A673 (cell line): Measurements from ENCODE around the gene OR2T10. TPM values are rescaled to one million over a fixed set of nuclear protein-coding genes. Genes with fewer than 3 reads are reported as not detected.

Experiments
- BruUV-seq: library from RNA; stranded (reverse); fragments of 400-500 nt; replicated peaks from 2 replicates; lab custom pipeline; 2021; lab: Mats Ljungman, UMichigan
- CTCF ChIA-PET: fragments of 300-600 bp; sonication (Branson Sonifier 250); formaldehyde crosslinking; loops from one replicate; lab custom pipeline; 2022; ENCODE audit warnings: antibody characterized with exemption; lab: Charles Lee
- POLR2A ChIA-PET: fragments of 300-600 bp; sonication (Branson Sonifier 250); formaldehyde crosslinking; loops from one replicate; lab custom pipeline; 2022; ENCODE audit warnings: antibody characterized with exemption; ENCODE audit not compliant: low non-redundant PET; lab: Charles Lee
- DNase-seq: peaks from one replicate; pipeline ENCODE4 v3.0.0-alpha.2; 2015; ENCODE audit warnings: low spot score
- H3K27ac ChIP-seq: fragments of 200-600 bp; sonication (generic); 2 replicates; pipeline ENCODE4 v1.5.1; 2016; ENCODE audit warnings: mixed run types, low read depth, mild to moderate bottlenecking, mixed read lengths, antibody characterized with exemption, low read length; ENCODE audit not compliant: poor library complexity, severe bottlenecking
- H3K27me3 ChIP-seq: fragments of 200-600 bp; sonication (generic); replicated peaks from 2 replicates; pipeline ENCODE4 v1.6.1; 2017; ENCODE audit warnings: mixed run types, low read depth, mild to moderate bottlenecking, mixed read lengths, antibody characterized with exemption, low read length; ENCODE audit not compliant: insufficient read depth, poor library complexity
- H3K36me3 ChIP-seq: fragments of 200-600 bp; sonication (generic); 2 replicates; pipeline ENCODE4 v1.6.1; 2016; ENCODE audit warnings: mixed run types, mild to moderate bottlenecking, mixed read lengths, antibody characterized with exemption, low read length; ENCODE audit not compliant: insufficient read depth, poor library complexity, severe bottlenecking
- H3K4me1 ChIP-seq: fragments of 200-600 bp; sonication (generic); 2 replicates; pipeline ENCODE4 v1.6.1; 2017; ENCODE audit warnings: mixed run types, mild to moderate bottlenecking, mixed read lengths, antibody characterized with exemption, low read length; ENCODE audit not compliant: insufficient read depth, poor library complexity, severe bottlenecking
- H3K4me3 ChIP-seq: fragments of 200-600 bp; sonication (generic); 2 replicates; pipeline ENCODE4 v1.5.1; 2016; ENCODE audit warnings: low read depth, mixed run types, mild to moderate bottlenecking, mixed read lengths, low read length; ENCODE audit not compliant: poor library complexity, severe bottlenecking
- H3K9me3 ChIP-seq: fragments of 200-600 bp; sonication (generic); 2 replicates; pipeline ENCODE4 v1.6.1; 2016; ENCODE audit warnings: mixed run types, low read depth, mild to moderate bottlenecking, mixed read lengths, antibody characterized with exemption, low read length; ENCODE audit not compliant: poor library complexity, severe bottlenecking
- EZH2 ChIP-seq: fragments of 200-600 bp; sonication (generic); IDR thresholded peaks from 2 replicates; pipeline ENCODE4 v1.6.1; 2017; ENCODE audit warnings: borderline replicate concordance, low read depth, mild to moderate bottlenecking, mixed read lengths, antibody characterized with exemption, low read length; ENCODE audit not compliant: poor library complexity, severe bottlenecking
- intact Hi-C: fragments of 100-400 bp; cut with micrococcal nuclease; formaldehyde crosslinking; loops from one replicate; pipeline ENCODE4 v1.10.0; 2022; ENCODE audit not compliant: unreplicated experiment
- total RNA-seq: library from RNA; stranded (reverse); gene quantifications from 2 replicates; pipeline ENCODE4 v1.2.3, GENCODE V29; 2021
- TF ChIP-seq, protein P1 (sequence below): fragments of 300-800, 200-600 bp; sonication (generic); conservative IDR thresholded peaks from 2 replicates; pipeline ENCODE4 v1.5.1; 2017; ENCODE audit warnings: low read depth, mild to moderate bottlenecking, antibody characterized with exemption, low read length, moderate library complexity, mixed read lengths

The OR2T10 gene
- total RNA-seq, 1 experiment from 2014 or later: not detected

GRCh38 chr1:248622570-248623001, 25.1 kb upstream of the OR2T10 start:
- Histone ChIP-seq H3K27me3 (no peaks in the 10 kb centered on the region), H3K9me3 (no peaks in the 10 kb centered on the region), H3K27ac (no peak overlapping the region), H3K36me3 (no peaks in the 10 kb centered on the region), H3K4me1 (peaks cover 21% of the 10 kb centered on the region), H3K4me3 (no peak overlapping the region)
- BruUV-seq: no TSS peak
- CTCF ChIA-PET: interaction anchor here (1.9 kb wide), 1 partner anchor 184 kb away, joined by 5 read pairs; no protein-coding TSS in a partner anchor
- intact Hi-C loops: loop anchor here (1.0 to 2.0 kb wide), 3 partner anchors 64 to 218 kb away; no protein-coding TSS in a partner anchor
- POLR2A ChIA-PET: no interaction called here
- TF ChIP-seq, protein P1, sequence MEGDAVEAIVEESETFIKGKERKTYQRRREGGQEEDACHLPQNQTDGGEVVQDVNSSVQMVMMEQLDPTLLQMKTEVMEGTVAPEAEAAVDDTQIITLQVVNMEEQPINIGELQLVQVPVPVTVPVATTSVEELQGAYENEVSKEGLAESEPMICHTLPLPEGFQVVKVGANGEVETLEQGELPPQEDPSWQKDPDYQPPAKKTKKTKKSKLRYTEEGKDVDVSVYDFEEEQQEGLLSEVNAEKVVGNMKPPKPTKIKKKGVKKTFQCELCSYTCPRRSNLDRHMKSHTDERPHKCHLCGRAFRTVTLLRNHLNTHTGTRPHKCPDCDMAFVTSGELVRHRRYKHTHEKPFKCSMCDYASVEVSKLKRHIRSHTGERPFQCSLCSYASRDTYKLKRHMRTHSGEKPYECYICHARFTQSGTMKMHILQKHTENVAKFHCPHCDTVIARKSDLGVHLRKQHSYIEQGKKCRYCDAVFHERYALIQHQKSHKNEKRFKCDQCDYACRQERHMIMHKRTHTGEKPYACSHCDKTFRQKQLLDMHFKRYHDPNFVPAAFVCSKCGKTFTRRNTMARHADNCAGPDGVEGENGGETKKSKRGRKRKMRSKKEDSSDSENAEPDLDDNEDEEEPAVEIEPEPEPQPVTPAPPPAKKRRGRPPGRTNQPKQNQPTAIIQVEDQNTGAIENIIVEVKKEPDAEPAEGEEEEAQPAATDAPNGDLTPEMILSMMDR: peak; percentile 70
- no peak for TF ChIP-seq EZH2
- peak; percentile 74 for DNase-seq

GRCh38 chr1:248621770-248622169, 24.3 kb upstream of the OR2T10 start:
- Histone ChIP-seq H3K9me3 (no peaks in the 10 kb centered on the region), H3K4me1 (peaks cover 21% of the 10 kb centered on the region), H3K27me3 (no peaks in the 10 kb centered on the region), H3K4me3 (no peak overlapping the region), H3K36me3 (no peaks in the 10 kb centered on the region), H3K27ac (no peak overlapping the region)
- no peak for TF ChIP-seq EZH2
- TF ChIP-seq, protein P1: no peak
- intact Hi-C loops: loop anchor here (1.0 to 2.0 kb wide), 3 partner anchors 65 to 217 kb away; no protein-coding TSS in a partner anchor
- DNase-seq: peak; percentile 49
- POLR2A ChIA-PET: no interaction called here
- CTCF ChIA-PET: interaction anchor here (1.9 kb wide), 1 partner anchor 185 kb away, joined by 5 read pairs; no protein-coding TSS in a partner anchor
- no TSS peak for BruUV-seq

- intact Hi-C loops: loop anchor here (10.0 kb wide), 1 partner anchor 374 kb away; no protein-coding TSS in a partner anchor
- peak; percentile 89 for DNase-seq
- Histone ChIP-seq H3K27ac (no peak overlapping the region), H3K27me3 (no peaks in the 10 kb centered on the region), H3K4me1 (peaks cover 21% of the 10 kb centered on the region), H3K4me3 (no peak overlapping the region), H3K9me3 (no peaks in the 10 kb centered on the region), H3K36me3 (no peaks in the 10 kb centered on the region)
- ChIA-PET POLR2A (no interaction called here), CTCF (no interaction called here)
- no TSS peak for BruUV-seq
- no peak for TF ChIP-seq EZH2
- TF ChIP-seq, protein P1: peak; percentile 91
These were observed 21.4 kb upstream of the OR2T10 start for GRCh38 chr1:248618878-248619277.
